ENCODE data around the gene PLPPR5. TPM values are rescaled to one million over a fixed set of nuclear protein-coding genes. Genes with fewer than 3 reads are reported as not detected.

Gene PLPPR5
- total RNA-seq, 1 donor from 2014 or later, result not detected

GRCh38 chr1:98969798-98970490 is 34.7 kb downstream of the PLPPR5 start:
- DNase-seq (ENCODE audit: low spot score), result no peak

GRCh38 chr1:98967122-98967521 is 37.5 kb downstream of the PLPPR5 start:
- no peak for DNase-seq (ENCODE audit: low spot score)

- DNase-seq (ENCODE audit: low spot score), result no peak
Measured at GRCh38 chr1:98965394-98965793, 39.3 kb downstream of the PLPPR5 start.

- DNase-seq (ENCODE audit: low spot score), result no peak
Measured at GRCh38 chr1:98964198-98964597, 40.5 kb downstream of the PLPPR5 start.

DNA sequence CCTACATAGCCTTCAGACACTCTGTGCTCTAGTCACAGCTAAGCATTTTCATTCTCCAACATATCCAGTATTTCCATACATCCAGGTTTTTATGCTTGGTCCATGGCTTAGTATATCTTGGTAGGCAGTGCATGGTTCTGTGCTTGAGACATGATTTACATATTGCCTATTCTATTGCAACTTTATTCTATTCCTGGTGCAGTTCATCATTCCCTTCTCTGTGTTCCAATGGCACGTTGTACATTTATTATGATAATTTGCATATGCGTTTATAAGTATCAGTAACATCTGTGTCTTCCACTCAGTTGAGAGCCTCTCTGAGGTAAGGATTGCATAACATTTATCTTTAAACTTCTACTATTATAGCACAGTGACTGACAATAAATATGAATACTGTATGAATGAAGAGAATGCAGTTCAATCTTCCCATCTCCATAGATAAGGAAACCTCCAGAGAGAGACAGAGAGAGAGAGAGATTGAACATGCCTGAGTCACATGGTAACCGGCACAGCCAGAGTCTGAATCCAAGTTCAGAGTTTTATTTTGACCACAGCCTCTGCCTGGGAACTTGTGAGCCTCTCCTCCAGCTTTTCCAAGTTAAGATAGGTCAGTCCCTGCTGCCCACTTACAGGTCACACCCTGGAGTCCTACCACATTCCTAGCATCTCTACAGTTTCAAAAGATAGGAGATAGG is 41.5 kb downstream of the PLPPR5 start:
- DNase-seq (ENCODE audit: low spot score), result no peak

DNA sequence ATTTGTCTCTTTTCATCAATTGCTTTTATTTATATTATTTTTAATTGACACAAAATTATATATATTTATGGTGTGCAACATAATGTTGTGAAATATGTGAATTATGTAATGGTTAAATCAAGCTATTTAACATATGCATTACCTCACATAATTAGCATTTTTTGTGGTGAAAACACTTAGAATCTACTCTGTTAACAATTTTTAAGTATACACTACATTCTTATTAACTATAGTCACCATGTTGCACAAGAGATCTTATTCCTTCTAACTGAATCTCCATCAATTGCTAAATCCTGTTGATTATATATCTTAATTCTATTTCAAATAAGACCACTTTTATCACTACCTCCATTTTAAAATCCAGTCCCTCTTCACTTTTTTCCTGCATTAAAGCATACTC is 42.5 kb downstream of the PLPPR5 start:
- no peak for DNase-seq (ENCODE audit: low spot score)

DNA sequence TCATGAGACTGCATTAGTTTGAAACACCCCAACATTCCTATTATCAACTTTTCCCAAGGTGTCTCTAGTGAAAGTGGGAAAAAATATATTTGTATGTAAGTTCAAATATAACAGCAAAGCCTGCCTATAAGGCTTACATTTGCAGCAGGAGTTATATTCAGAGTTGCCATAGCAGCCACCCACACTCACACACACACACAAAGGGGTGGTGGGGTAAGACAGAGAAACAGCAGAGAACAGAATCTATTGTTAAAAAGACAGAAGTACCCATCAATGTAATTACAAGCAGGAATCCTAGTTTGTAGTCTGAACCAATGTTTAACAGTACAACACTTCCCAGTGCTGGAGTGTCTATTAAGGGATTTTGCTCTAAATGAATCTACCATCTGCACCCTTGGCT is 55.0 kb downstream of the PLPPR5 start:
- DNase-seq (ENCODE audit: low spot score), result no peak

DNA sequence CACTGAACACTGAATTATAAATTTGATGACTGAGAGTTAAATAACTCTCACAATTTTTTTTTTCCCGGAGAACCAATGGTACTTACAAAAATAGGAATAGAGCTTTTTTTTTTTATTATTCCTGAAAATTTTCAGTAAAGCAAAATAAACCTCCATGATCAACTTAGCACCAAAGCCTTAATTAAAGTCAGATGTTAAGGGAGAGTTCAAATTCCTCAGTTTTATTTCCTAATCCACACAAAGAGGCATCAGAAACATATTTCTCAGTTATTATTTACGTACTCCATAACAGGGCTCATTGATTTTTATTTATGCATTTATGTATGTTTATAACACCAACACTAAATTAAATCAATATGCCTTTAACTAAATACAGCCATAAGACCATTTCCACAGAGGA is 55.5 kb downstream of the PLPPR5 start:
- DNase-seq (ENCODE audit: low spot score), result no peak

GRCh38 chr1:98947071-98947470 is 57.6 kb downstream of the PLPPR5 start:
- DNase-seq (ENCODE audit: low spot score), result no peak

DNA sequence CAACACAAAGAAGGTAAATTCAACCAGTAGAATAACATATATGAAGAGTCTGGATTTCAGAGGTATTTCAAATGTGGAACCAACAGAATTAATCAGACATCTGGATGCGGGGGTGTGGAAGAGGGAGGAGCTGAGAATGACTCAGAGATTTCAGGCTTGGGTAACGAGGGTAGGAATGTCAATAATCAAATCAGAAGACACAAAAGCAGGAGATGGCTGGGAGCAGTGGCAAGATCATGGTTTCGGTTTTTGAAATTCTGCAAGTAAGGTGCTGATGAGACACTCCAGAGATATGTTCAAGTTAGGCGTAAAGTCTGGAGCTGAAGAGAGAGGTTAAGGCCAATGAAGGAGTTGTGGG is 64.0 kb downstream of the PLPPR5 start:
- DNase-seq (ENCODE audit: low spot score), result no peak

DNA sequence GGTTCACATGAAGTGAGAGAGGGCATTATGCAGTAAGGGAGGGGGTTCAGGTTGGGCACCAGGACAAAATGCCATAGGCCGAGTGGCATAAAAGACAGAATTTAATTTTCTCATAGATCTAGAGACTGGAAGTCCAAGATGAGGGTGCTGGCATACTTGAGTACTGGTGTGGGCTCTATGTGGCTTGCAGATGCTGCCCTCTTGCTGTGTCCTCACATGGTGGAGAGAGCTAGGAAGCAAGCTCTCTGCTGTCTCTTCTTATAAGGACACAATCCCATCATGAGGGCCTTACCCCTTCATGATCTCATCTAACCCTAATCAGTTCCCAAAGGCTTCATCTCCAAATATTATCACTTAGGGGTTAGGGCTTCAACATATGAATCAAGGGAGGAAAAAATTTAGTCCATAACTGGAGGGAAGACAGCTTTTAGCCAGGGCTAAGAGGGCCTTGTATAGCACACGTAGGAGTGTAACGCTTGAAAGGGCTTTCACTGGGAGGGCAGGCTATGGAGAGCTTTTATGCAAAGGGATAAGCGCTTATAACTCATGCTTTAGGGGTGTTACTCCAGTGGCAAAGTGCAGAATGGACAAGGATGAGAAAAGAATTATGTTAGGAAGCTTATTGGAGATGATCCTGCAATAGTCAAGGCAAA is 64.5 kb downstream of the PLPPR5 start:
- DNase-seq (ENCODE audit: low spot score), result no peak

- no peak for DNase-seq (ENCODE audit: low spot score)
Measured at GRCh38 chr1:98939471-98939870, 65.2 kb downstream of the PLPPR5 start.

DNA sequence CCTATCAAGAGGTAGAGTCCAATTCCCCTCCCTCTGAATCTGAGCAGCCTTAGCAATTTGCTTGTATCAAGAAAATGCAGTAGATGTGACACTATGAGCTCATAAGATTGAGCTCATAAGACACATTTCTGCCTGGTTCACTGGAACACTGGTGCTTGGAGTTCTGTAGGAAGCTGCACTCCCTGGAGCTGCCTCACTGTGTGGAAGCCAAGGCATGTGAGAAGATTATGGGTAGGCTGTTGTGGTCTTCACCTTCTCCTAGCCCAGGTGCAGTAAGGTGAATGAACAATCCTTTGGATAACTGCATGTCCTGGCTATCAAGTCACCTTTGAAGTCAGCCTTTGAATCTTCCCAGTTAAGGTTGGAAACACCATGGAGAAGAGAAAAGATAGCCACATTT is 67.3 kb downstream of the PLPPR5 start:
- DNase-seq (ENCODE audit: low spot score), result no peak

GRCh38 chr1:98932184-98932583 is 72.5 kb downstream of the PLPPR5 start:
- DNase-seq (ENCODE audit: low spot score), result no peak

- DNase-seq (ENCODE audit: low spot score), result no peak
Measured at GRCh38 chr1:98931128-98931835, 73.4 kb downstream of the PLPPR5 start.

DNA sequence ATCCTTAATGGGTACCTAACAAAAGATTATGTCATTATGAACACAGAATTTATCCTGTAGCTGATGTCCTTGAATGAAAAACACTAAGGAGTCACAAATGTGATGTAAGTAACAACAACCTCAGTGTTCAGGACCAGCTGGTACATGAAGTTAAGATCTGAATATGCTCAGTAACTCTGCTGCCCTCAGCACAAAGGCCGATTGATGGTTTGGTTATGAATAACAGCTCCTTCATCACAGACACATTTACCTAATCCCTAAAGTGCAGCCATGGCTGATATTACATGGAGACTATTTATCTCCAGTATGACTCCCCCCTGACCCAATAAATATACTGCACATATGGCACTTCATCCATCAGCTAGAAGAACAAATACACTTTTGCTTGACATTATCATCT is 75.2 kb downstream of the PLPPR5 start:
- DNase-seq (ENCODE audit: low spot score), result no peak

DNA sequence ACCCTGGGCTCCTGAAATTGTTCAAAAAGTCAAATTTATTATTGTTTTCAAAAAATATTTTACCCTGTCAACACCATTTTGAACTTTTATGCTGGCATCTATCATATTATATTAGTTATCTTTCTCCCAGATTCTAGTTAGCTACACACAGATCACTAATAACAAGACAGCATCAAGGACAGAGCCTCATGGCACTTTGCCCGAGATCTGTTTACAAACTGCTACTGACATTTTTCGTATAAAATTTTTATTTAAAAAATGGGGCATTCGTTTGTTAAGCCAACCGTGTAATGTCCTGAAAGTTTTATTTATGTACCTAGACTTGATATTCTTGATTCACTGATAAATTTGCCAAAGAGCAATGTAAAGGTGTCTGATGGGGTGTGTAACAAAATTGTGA is 78.1 kb downstream of the PLPPR5 start:
- no peak for DNase-seq (ENCODE audit: low spot score)

DNA sequence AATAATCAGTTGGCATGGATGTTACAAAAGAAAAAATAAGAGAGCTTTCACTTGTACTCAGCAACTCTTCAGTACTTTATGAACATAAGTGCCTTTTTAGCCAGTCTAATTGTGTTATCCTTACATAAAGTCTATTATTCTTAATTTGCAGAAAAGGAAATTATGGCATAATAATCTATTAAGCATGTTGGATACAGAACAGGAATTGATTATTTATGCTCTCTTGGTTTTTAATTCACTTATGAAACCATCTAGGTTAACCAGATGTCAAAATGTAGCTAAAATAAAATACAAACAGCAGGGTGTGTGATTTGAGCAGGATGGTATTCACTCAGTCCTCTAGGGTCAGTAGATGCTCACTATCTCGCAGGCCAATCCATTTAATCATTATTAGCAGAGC is 79.7 kb downstream of the PLPPR5 start:
- no peak for DNase-seq (ENCODE audit: low spot score)

GRCh38 chr1:98923667-98924066 is 81.0 kb downstream of the PLPPR5 start:
- DNase-seq (ENCODE audit: low spot score), result no peak

DNA sequence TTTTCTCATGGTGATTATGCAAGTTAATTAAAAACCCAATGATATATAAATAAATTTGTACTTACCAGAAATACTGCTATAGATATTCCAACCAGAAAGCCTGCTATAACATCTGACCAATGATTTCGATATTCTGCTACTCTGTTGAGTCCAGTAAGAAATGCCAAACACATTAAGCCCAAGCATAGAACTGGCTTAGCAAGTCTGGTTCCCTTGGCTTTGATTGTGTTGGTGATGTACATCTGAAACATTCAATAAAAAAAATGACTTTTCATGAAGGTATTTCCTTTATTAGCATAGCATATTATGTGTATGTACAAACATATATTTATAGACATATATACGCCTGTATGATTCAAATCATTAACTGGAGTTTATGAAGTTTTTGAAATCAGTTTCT is 82.8 kb downstream of the PLPPR5 start:
- no peak for DNase-seq (ENCODE audit: low spot score)

GRCh38 chr1:98920441-98921110 is 84.1 kb downstream of the PLPPR5 start:
- no peak for DNase-seq (ENCODE audit: low spot score)

DNA sequence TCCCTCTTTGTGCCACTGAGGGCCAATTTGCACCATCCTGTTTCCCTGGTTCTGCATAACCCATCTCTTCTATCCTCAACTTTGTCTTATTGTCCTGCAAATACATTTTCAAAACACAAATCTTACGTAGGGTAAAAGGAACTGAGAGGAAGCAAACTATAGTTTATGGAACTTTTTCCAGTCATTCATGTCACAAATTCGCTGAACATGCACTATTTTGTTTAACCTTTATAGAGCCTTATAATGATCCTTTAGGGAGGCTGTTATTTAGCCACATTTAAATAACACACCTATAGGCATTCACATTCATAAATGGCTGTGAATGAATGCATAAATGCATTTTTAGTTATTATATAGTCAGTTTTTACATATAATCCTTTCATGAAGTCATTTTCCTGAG is 85.0 kb downstream of the PLPPR5 start:
- DNase-seq (ENCODE audit: low spot score), result no peak

All from mucosa of gallbladder (tissue), 1 donor.